Measurements from ENCODE around the gene SLC41A2.
"Not testable (repeated sequence)": the region's sequence is repeated elsewhere in the genome, so short reads cannot be mapped to it uniquely, and the experiment has no call there.

Gene SLC41A2

GRCh38 chr12:104957719-104958000, 430 bp downstream of the SLC41A2 start:
- peak overlapping the region; percentile 81 to 93 for H3K4me3 ChIP-seq (replicated peaks in 1 of 2; ENCODE audit: low read depth in 2 of 2, low read length in 2 of 2)
- DNase-seq (ENCODE audit: low read depth in 2 of 2): no peak

GRCh38 chr12:104956870-104957718, 996 bp downstream of the SLC41A2 start:
- no peak for TF ChIP-seq CTCF (IDR thresholded peaks at IDR 0.05; ENCODE audit: low read depth, low read length)
- DNase-seq (ENCODE audit: low read depth in 2 of 2): peak in 1 of 2 donors; percentile 46

More at GRCh38 chr12:104957719-104958000, 430 bp downstream of the SLC41A2 start:
- TF ChIP-seq CTCF (IDR thresholded peaks at IDR 0.05; ENCODE audit: low read depth, low read length): no peak

GRCh38 chr12:104955703-104956102, 2.4 kb downstream of the SLC41A2 start:
- TF ChIP-seq CTCF (IDR thresholded peaks at IDR 0.05; ENCODE audit: low read depth, low read length): no peak
- H3K4me3 ChIP-seq (replicated peaks in 1 of 2; ENCODE audit: low read depth in 2 of 2, low read length in 2 of 2): no peak overlapping the region
- no peak for DNase-seq (ENCODE audit: low read depth in 2 of 2)

More at GRCh38 chr12:104956870-104957718, 996 bp downstream of the SLC41A2 start:
- H3K4me3 ChIP-seq (replicated peaks in 1 of 2; ENCODE audit: low read depth in 2 of 2, low read length in 2 of 2): peak overlapping the region; percentile 81 to 93

GRCh38 chr12:104953323-104953722, 4.8 kb downstream of the SLC41A2 start:
- DNase-seq (ENCODE audit: low read depth in 2 of 2): no peak
- no peak for TF ChIP-seq CTCF (IDR thresholded peaks at IDR 0.05; ENCODE audit: low read depth, low read length)
- no peak overlapping the region for H3K4me3 ChIP-seq (replicated peaks in 1 of 2; ENCODE audit: low read depth in 2 of 2, low read length in 2 of 2)

GRCh38 chr12:104952816-104953215, 5.3 kb downstream of the SLC41A2 start:
- TF ChIP-seq CTCF (IDR thresholded peaks at IDR 0.05; ENCODE audit: low read depth, low read length): no peak
- DNase-seq (ENCODE audit: low read depth in 2 of 2): no peak
- no peak overlapping the region for H3K4me3 ChIP-seq (replicated peaks in 1 of 2; ENCODE audit: low read depth in 2 of 2, low read length in 2 of 2)

- peak in 1 of 2 donors; percentile 63 for DNase-seq (ENCODE audit: low read depth in 2 of 2)
- no peak for TF ChIP-seq CTCF (IDR thresholded peaks at IDR 0.05; ENCODE audit: low read depth, low read length)
- no peak overlapping the region for H3K4me3 ChIP-seq (replicated peaks in 1 of 2; ENCODE audit: low read depth in 2 of 2, low read length in 2 of 2)
Measured at GRCh38 chr12:104951759-104952509, 6.2 kb downstream of the SLC41A2 start.

GRCh38 chr12:104948716-104949115, 9.4 kb downstream of the SLC41A2 start:
- not testable (repeated sequence) for H3K4me3 ChIP-seq (replicated peaks in 1 of 2; ENCODE audit: low read depth in 2 of 2, low read length in 2 of 2); DNase-seq (ENCODE audit: low read depth in 2 of 2)
